A673 (cell line): ENCODE results near the gene WNT7A. TPM values are rescaled to one million over a fixed set of nuclear protein-coding genes. Genes with fewer than 3 reads are reported as not detected.
"Not testable (repeated sequence)": the region's sequence is repeated elsewhere in the genome, so short reads cannot be mapped to it uniquely, and the experiment has no call there.

Experiments
- BruUV-seq: library from RNA; stranded (reverse); fragments of 400-500 nt; replicated peaks from 2 replicates; lab custom pipeline; 2021; lab: Mats Ljungman, UMichigan
- CTCF ChIA-PET: fragments of 300-600 bp; sonication (Branson Sonifier 250); formaldehyde crosslinking; loops from one replicate; lab custom pipeline; 2022; ENCODE audit warnings: antibody characterized with exemption; lab: Charles Lee
- POLR2A ChIA-PET: fragments of 300-600 bp; sonication (Branson Sonifier 250); formaldehyde crosslinking; loops from one replicate; lab custom pipeline; 2022; ENCODE audit warnings: antibody characterized with exemption; ENCODE audit not compliant: low non-redundant PET; lab: Charles Lee
- DNase-seq: peaks from one replicate; pipeline ENCODE4 v3.0.0-alpha.2; 2015; ENCODE audit warnings: low spot score
- H3K27ac ChIP-seq: fragments of 200-600 bp; sonication (generic); 2 replicates; pipeline ENCODE4 v1.5.1; 2016; ENCODE audit warnings: mixed run types, low read depth, mild to moderate bottlenecking, mixed read lengths, antibody characterized with exemption, low read length; ENCODE audit not compliant: poor library complexity, severe bottlenecking
- H3K27me3 ChIP-seq: fragments of 200-600 bp; sonication (generic); replicated peaks from 2 replicates; pipeline ENCODE4 v1.6.1; 2017; ENCODE audit warnings: mixed run types, low read depth, mild to moderate bottlenecking, mixed read lengths, antibody characterized with exemption, low read length; ENCODE audit not compliant: insufficient read depth, poor library complexity
- H3K36me3 ChIP-seq: fragments of 200-600 bp; sonication (generic); 2 replicates; pipeline ENCODE4 v1.6.1; 2016; ENCODE audit warnings: mixed run types, mild to moderate bottlenecking, mixed read lengths, antibody characterized with exemption, low read length; ENCODE audit not compliant: insufficient read depth, poor library complexity, severe bottlenecking
- H3K4me1 ChIP-seq: fragments of 200-600 bp; sonication (generic); 2 replicates; pipeline ENCODE4 v1.6.1; 2017; ENCODE audit warnings: mixed run types, mild to moderate bottlenecking, mixed read lengths, antibody characterized with exemption, low read length; ENCODE audit not compliant: insufficient read depth, poor library complexity, severe bottlenecking
- H3K4me3 ChIP-seq: fragments of 200-600 bp; sonication (generic); 2 replicates; pipeline ENCODE4 v1.5.1; 2016; ENCODE audit warnings: low read depth, mixed run types, mild to moderate bottlenecking, mixed read lengths, low read length; ENCODE audit not compliant: poor library complexity, severe bottlenecking
- H3K9me3 ChIP-seq: fragments of 200-600 bp; sonication (generic); 2 replicates; pipeline ENCODE4 v1.6.1; 2016; ENCODE audit warnings: mixed run types, low read depth, mild to moderate bottlenecking, mixed read lengths, antibody characterized with exemption, low read length; ENCODE audit not compliant: poor library complexity, severe bottlenecking
- CTCF ChIP-seq: fragments of 300-800, 200-600 bp; sonication (generic); conservative IDR thresholded peaks from 2 replicates; pipeline ENCODE4 v1.5.1; 2017; ENCODE audit warnings: low read depth, mild to moderate bottlenecking, antibody characterized with exemption, low read length, moderate library complexity, mixed read lengths
- EZH2 ChIP-seq: fragments of 200-600 bp; sonication (generic); IDR thresholded peaks from 2 replicates; pipeline ENCODE4 v1.6.1; 2017; ENCODE audit warnings: borderline replicate concordance, low read depth, mild to moderate bottlenecking, mixed read lengths, antibody characterized with exemption, low read length; ENCODE audit not compliant: poor library complexity, severe bottlenecking
- intact Hi-C: fragments of 100-400 bp; cut with micrococcal nuclease; formaldehyde crosslinking; loops from one replicate; pipeline ENCODE4 v1.10.0; 2022; ENCODE audit not compliant: unreplicated experiment
- total RNA-seq: library from RNA; stranded (reverse); gene quantifications from 2 replicates; pipeline ENCODE4 v1.2.3, GENCODE V29; 2021

Gene WNT7A
- total RNA-seq, 1 experiment from 2014 or later, result not detected

DNA sequence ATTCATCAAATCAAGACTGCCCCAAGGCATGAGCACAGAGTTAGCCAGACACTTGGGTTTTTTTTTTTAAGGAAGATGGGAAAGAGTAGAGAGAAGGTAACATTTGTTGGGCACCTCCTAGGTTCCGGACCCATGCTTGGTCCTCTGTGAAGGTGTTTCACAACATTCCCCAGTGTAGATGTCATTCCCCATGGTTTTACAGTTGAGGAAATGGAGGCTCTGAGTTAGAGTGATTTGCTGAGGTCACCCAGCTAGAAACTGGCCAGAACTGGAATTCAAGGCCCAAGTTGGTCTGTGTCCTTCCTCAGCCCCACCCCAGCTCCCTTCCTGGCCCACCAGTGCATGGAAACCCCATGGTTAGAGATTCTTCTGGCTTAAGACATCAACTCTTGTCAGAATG is 19.9 kb downstream of the WNT7A start:
- ChIA-PET CTCF (no interaction called here), POLR2A (no interaction called here)
- Histone ChIP-seq H3K27me3 (peaks cover 6% of the 10 kb centered on the region), H3K9me3 (no peaks in the 10 kb centered on the region), H3K36me3 (no peaks in the 10 kb centered on the region), H3K27ac (no peak overlapping the region), H3K4me1 (no peaks in the 10 kb centered on the region), H3K4me3 (no peak overlapping the region)
- TF ChIP-seq EZH2, result no peak
- TF ChIP-seq CTCF, result no peak
- DNase-seq, result no peak
- no TSS peak for BruUV-seq
- intact Hi-C loops, result no loop called here

GRCh38 chr3:13858768-13859520 is 20.9 kb downstream of the WNT7A start:
- BruUV-seq, result no TSS peak
- DNase-seq, result no peak
- Histone ChIP-seq H3K27me3 (peaks cover 6% of the 10 kb centered on the region), H3K9me3 (no peaks in the 10 kb centered on the region), H3K4me1 (no peaks in the 10 kb centered on the region), H3K4me3 (no peak overlapping the region), H3K36me3 (no peaks in the 10 kb centered on the region), H3K27ac (no peak overlapping the region)
- ChIA-PET POLR2A (no interaction called here), CTCF (no interaction called here)
- TF ChIP-seq EZH2, result no peak
- no peak for TF ChIP-seq CTCF
- intact Hi-C loops, result no loop called here

DNA sequence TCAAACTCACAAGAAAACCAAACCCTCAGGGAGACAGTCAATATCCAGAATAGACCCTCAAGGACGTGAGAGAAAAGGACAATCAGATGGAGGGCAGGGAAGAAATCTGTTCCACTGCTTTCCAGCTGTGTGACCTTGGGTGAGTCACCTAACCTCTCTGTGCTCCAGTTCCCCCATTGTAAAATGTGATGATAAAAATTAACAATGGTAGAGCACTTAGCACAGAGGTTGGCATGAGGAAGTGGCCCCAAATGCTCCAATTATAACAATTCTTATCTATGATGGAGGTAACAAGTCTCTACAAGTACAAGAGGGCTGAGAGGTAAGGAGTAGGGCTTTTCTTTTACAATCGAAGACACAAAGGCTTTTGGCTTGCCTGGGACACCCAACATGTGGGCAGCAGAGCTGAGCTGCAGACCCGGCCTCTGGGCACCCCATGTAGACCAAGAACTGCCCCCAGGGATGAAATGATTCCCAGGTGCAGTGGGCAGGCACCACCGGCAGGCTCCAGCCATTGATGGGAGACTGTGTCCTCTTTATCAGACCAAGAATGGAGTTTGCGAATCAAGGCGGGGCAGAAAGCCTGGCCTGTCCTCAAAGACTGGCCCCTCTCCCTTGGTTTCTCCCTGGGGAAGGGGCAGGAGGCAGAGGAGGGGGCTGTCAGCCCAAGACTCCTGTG is 22.0 kb downstream of the WNT7A start:
- Histone ChIP-seq H3K27me3 (peaks cover 6% of the 10 kb centered on the region), H3K4me1 (no peaks in the 10 kb centered on the region), H3K4me3 (no peak overlapping the region), H3K36me3 (no peaks in the 10 kb centered on the region), H3K27ac (no peak overlapping the region), H3K9me3 (no peaks in the 10 kb centered on the region)
- no peak for DNase-seq
- ChIA-PET POLR2A (no interaction called here), CTCF (no interaction called here)
- intact Hi-C loops, result no loop called here
- no TSS peak for BruUV-seq
- no peak for TF ChIP-seq CTCF
- no peak for TF ChIP-seq EZH2

GRCh38 chr3:13856628-13857027 is 23.2 kb downstream of the WNT7A start:
- H3K9me3 ChIP-seq, H3K4me1 ChIP-seq, H3K36me3 ChIP-seq, BruUV-seq, H3K27ac ChIP-seq, CTCF ChIA-PET, H3K4me3 ChIP-seq, intact Hi-C loops, POLR2A ChIA-PET, DNase-seq, H3K27me3 ChIP-seq: not testable (repeated sequence)
